Sigmoid colon (tissue), 7 donors: ENCODE results near the gene CCDC177. TPM values are rescaled to one million over a fixed set of nuclear protein-coding genes. Genes with fewer than 3 reads are reported as not detected.
A peak's percentile ranks its signal among the peaks of the same experiment; 100 is the strongest.

Experiments
- DNase-seq: peaks from one replicate; pipeline ENCODE4 v3.0.0-alpha.2; 2019
- H3K27ac ChIP-seq, 4 donors: fragments of 200-600 bp; sonication (generic); one replicate each; pipeline ENCODE4 v1.5.1; 2016 to 2019; ENCODE audit warnings: mild to moderate bottlenecking in 1 of 4
- H3K27me3 ChIP-seq, 3 donors: fragments of 200-600 bp; sonication (generic); one replicate each; pipeline ENCODE4 v1.5.1; 2019; ENCODE audit warnings: mild to moderate bottlenecking in 1 of 3
- H3K36me3 ChIP-seq, 4 donors: fragments of 200-600 bp; sonication (generic); one replicate each; pipeline ENCODE4 v1.5.1; 2016 to 2019
- H3K4me1 ChIP-seq, 4 donors: fragments of 200-600 bp; sonication (generic); one replicate each; pipeline ENCODE4 v1.5.1; 2017 to 2019
- H3K4me3 ChIP-seq, 4 donors: fragments of 200-600 bp; sonication (generic); one replicate each; pipeline ENCODE4 v1.5.1; 2017 to 2019; ENCODE audit warnings: mild to moderate bottlenecking in 2 of 4, moderate library complexity in 1 of 4
- H3K9me3 ChIP-seq, 4 donors: fragments of 200-600 bp in 3 of 4; sonication (generic) in 3 of 4; one replicate each; pipeline versions ENCODE4 v1.5.1 to v1.6.1; 2013 to 2019
- EP300 ChIP-seq, 4 donors: sonication (generic); formaldehyde crosslinking; IDR thresholded peaks; one replicate each; pipeline ENCODE4 v1.6.1; 2017; ENCODE audit warnings: antibody characterized with exemption in 4 of 4
- POLR2A ChIP-seq, 2 donors: fragments of 450-650 bp; IDR thresholded peaks; one replicate each; pipeline ENCODE4 v1.6.1; 2016; ENCODE audit warnings: antibody characterized with exemption in 2 of 2, mild to moderate bottlenecking in 2 of 2, moderate library complexity in 2 of 2
- POLR2AphosphoS5 ChIP-seq, 4 donors: sonication (generic); formaldehyde crosslinking; IDR thresholded peaks; one replicate each; pipeline ENCODE4 v1.6.1; 2017; ENCODE audit warnings: antibody characterized with exemption in 4 of 4
- WGBS, 2 donors: extraction: QIAGEN DNeasy Blood & Tissue Kit; methylation state at CpG; one replicate each; pipeline ENCODE4 v1.1.7; 2013; 5-methylcytosine and 5-hydroxymethylcytosine counted together
- intact Hi-C: fragments of 100-400 bp; cut with DNase I; formaldehyde crosslinking; loops from one replicate; pipeline ENCODE4 v1.15.1; 2023
- polyA plus RNA-seq, 3 donors: library from polyadenylated mRNA; stranded (reverse); fragments of 200-250 nt; gene quantifications; one replicate each; pipeline ENCODE4 v1.2.3, GENCODE V29; 2013
- total RNA-seq, 4 donors: library from RNA; depleted of rRNA; stranded (reverse); fragments of >200 nt; gene quantifications; one replicate each; pipeline ENCODE4 v1.1.0, GENCODE V29; 2016
- TF ChIP-seq, protein P1 (sequence below), 4 experiments: fragments of 450-650 bp in 3 of 4; fragments of 200-600 bp in 1 of 4; IDR thresholded peaks; one replicate each; pipeline ENCODE4 v1.5.1; 2016 to 2019; ENCODE audit warnings: antibody characterized with exemption in 4 of 4, mild to moderate bottlenecking in 3 of 4, moderate library complexity in 2 of 4
- donor health status: healthy with polysubstance abuse.
- donor health status: Bipolar disorder and iron deficiency.
- donor health status: healthy.

The CCDC177 gene
- total and polyA plus RNA-seq, 7 donors, result not detected

DNA sequence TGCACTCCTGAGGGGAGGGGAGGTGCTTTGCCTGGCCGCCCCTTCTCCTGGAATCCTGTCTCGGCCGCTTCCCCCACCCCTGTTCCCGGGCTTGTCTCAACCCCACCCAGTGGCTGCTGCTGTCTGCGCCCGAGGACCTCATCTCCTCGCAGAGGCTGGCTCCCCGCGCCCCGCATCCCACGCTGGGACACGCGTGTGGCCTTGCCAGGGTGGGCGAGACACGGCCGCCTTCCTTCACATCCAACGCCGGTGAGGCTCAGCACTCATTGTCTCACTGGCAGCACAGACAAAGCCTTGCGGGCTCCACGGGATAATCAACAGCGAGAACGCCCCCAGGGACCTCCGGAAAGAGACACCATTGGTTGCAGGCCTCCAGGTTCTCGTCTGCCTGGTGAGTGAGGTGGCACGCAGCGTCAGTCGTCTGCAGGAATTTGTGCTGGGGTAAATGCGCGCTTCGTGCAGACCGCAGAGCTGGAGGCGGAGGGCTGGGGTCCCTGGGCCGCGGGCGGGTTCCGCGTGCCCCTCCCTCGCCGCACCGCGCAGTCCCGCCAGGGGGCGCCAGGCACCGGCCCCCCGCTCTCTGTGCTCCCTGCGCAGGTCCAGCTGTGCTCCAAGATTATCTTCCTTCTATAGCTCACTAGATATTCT, 26.8 kb downstream of the CCDC177 start:
- Histone ChIP-seq H3K4me1 (peaks cover 0 to 6% (median 2%) of the 10 kb centered on the region in 4 donors), H3K4me3 (no peak overlapping the region), H3K27me3 (peaks cover 0 to 35% (median 23%) of the 10 kb centered on the region in 3 donors), H3K27ac (no peak overlapping the region), H3K9me3 (no peaks in the 10 kb centered on the region), H3K36me3 (no peaks in the 10 kb centered on the region)
- DNase-seq, result no peak
- 14 to 30% methylated on average over 46 of the region's 46 CpGs for WGBS, 2 donors
- TF ChIP-seq, protein P1, sequence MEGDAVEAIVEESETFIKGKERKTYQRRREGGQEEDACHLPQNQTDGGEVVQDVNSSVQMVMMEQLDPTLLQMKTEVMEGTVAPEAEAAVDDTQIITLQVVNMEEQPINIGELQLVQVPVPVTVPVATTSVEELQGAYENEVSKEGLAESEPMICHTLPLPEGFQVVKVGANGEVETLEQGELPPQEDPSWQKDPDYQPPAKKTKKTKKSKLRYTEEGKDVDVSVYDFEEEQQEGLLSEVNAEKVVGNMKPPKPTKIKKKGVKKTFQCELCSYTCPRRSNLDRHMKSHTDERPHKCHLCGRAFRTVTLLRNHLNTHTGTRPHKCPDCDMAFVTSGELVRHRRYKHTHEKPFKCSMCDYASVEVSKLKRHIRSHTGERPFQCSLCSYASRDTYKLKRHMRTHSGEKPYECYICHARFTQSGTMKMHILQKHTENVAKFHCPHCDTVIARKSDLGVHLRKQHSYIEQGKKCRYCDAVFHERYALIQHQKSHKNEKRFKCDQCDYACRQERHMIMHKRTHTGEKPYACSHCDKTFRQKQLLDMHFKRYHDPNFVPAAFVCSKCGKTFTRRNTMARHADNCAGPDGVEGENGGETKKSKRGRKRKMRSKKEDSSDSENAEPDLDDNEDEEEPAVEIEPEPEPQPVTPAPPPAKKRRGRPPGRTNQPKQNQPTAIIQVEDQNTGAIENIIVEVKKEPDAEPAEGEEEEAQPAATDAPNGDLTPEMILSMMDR (IDR thresholded peaks at IDR 0.05), result peak in 1 of 4 experiments; percentile 30
- TF ChIP-seq EP300 (IDR thresholded peaks at IDR 0.05) (no peak), POLR2AphosphoS5 (IDR thresholded peaks at IDR 0.05) (no peak)
- intact Hi-C loops, result no loop called here

DNA sequence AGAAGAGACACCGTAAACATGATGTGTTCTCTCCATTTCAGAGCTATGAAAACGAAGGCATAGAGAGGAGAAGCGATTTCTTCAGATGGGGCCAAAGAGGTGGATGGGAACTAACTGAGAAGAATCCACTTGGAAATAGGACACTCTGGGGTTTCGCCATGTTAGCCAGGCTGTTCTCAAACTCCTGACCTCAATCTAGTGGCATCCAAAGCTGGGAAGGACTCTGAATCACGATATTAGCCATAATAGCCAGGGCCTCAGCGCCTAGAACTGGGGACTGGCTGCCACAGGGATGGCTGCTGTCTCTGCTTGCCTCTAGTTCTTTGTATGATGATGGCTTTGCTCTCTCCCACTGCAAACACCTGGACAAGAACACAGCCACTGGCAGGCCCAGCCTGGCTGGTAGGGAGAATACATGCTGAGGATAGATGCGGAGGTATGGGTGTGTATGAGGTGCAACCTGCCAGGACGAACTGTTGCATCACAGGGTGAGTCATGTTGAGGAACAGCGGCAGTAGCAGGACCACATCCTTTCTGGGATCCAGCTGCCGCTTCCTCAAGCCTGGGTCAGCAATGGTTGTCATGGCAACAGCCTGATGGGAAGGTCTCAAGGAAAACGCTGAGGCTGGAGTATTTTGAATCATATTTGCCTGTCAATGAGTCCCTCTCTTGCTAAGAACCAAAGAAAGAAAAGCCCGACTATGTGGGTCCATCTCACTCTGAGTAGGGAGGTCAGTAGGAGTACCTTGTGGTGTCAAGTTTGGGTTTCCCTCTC, 31.1 kb downstream of the CCDC177 start:
- H3K27me3 ChIP-seq, result peaks cover 0 to 16% (median 10%) of the 10 kb centered on the region in 3 donors
- H3K27ac ChIP-seq, result no peak overlapping the region
- 48 to 54% methylated on average over 12 of the region's 12 CpGs for WGBS, 2 donors
- H3K4me1 ChIP-seq, result peaks cover 0 to 6% (median 2%) of the 10 kb centered on the region in 4 donors
- no peaks in the 10 kb centered on the region for H3K36me3 ChIP-seq
- intact Hi-C loops, result no loop called here
- no peak for DNase-seq
- H3K9me3 ChIP-seq, result no peaks in the 10 kb centered on the region
- H3K4me3 ChIP-seq, result no peak overlapping the region
- no peak for TF ChIP-seq EP300 (IDR thresholded peaks at IDR 0.05)
- TF ChIP-seq POLR2AphosphoS5 (IDR thresholded peaks at IDR 0.05), result no peak
- TF ChIP-seq, protein P1 (IDR thresholded peaks at IDR 0.05), result no peak
- TF ChIP-seq POLR2A (IDR thresholded peaks at IDR 0.05), result no peak

DNA sequence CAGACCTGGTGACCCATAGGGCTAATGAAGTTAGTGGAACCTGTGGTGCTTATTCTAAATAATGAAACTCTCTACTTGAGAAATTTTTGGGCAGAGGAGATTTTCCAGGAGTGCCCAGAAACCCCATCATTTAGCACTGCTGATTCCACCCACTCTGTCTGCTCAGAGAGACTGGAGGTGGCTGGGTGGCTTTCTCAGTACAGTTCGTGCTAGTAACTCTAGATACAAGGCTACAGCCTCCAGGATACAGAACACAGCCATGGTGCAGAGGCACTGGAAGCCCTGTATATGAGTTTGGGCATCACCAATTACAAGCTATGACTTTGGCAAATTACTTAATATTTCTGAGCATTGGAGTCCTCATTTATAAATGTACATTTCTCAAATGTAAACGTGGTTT, 32.4 kb downstream of the CCDC177 start:
- peaks cover 0 to 4% (median 0%) of the 10 kb centered on the region in 3 donors for H3K27me3 ChIP-seq
- no peaks in the 10 kb centered on the region for H3K9me3 ChIP-seq
- intact Hi-C loops, result no loop called here
- WGBS, 2 donors, result 63 to 71% methylated on average over 2 of the region's 2 CpGs
- H3K4me3 ChIP-seq, result no peak overlapping the region
- H3K36me3 ChIP-seq, result no peaks in the 10 kb centered on the region
- no peak overlapping the region for H3K27ac ChIP-seq
- TF ChIP-seq, protein P1 (IDR thresholded peaks at IDR 0.05), result no peak
- TF ChIP-seq POLR2A (IDR thresholded peaks at IDR 0.05), result no peak
- TF ChIP-seq POLR2AphosphoS5 (IDR thresholded peaks at IDR 0.05), result no peak
- no peak for TF ChIP-seq EP300 (IDR thresholded peaks at IDR 0.05)
- no peak for DNase-seq
- H3K4me1 ChIP-seq, result no peaks in the 10 kb centered on the region

DNA sequence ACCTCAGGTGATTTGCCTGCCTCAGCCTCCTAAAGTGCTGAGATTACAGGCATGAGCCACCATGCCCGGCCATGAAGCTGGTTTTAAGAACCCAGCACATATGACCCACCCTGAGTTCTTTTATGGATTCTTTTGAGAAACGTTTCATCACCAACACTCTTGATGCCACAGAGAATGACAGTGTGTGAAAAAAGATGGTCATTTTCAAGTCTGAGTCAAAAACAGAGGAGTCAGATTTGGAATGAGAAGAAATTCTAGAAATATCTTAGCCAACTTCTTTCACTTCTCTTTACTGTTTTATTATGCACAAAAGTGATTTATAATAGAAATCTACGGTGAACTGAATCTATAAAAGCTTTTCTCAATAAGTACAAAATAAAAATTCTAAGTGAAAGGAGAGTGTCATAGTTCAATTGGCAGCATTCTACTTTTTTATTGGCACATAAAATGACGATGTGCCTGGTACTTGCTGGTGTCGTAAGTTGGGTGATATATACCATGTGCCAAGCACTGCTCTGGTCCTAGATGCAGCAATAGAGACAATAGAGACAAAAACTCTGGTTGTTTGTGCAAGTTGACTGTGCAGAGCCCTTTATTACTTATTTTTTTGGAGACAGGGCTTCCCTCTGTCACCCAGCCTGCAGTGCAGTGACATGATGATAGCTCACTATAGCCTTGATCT, 33.9 kb downstream of the CCDC177 start:
- Histone ChIP-seq H3K4me3 (no peak overlapping the region), H3K36me3 (no peaks in the 10 kb centered on the region), H3K27me3 (no peaks in the 10 kb centered on the region), H3K9me3 (no peaks in the 10 kb centered on the region), H3K4me1 (no peaks in the 10 kb centered on the region), H3K27ac (no peak overlapping the region)
- 24 to 59% methylated on average over 5 of the region's 5 CpGs for WGBS, 2 donors
- DNase-seq, result no peak
- TF ChIP-seq, protein P1 (IDR thresholded peaks at IDR 0.05), result no peak
- TF ChIP-seq EP300 (IDR thresholded peaks at IDR 0.05) (no peak), POLR2AphosphoS5 (IDR thresholded peaks at IDR 0.05) (no peak), POLR2A (IDR thresholded peaks at IDR 0.05) (no peak)
- intact Hi-C loops, result no loop called here
